Fibroblast of lung (primary cell): ENCODE results near the gene FYN. TPM values are rescaled to one million over a fixed set of nuclear protein-coding genes. Genes with fewer than 3 reads are reported as not detected.

Experiments used
- DNase-seq, 2 donors: peaks; one replicate each; pipeline versions ENCODE4 v3.0.0 to v3.0.0-alpha.2; 2010; ENCODE audit warnings: low read depth in 2 of 2
- H2AFZ ChIP-seq: 2 replicates; pipeline ENCODE4 v1.5.1; 2012; ENCODE audit warnings: low read length, control low read depth, inconsistent platforms
- H3K27ac ChIP-seq: 2 replicates; pipeline ENCODE4 v1.5.1; 2011; ENCODE audit warnings: low read length, control low read depth; ENCODE audit not compliant: insufficient read depth
- H3K27me3 ChIP-seq: 2 replicates; pipeline ENCODE4 v1.5.1; 2011; ENCODE audit warnings: mild to moderate bottlenecking, low read length; ENCODE audit not compliant: control insufficient read depth, insufficient read depth
- H3K36me3 ChIP-seq: 2 replicates; pipeline ENCODE4 v1.5.1; 2011; ENCODE audit warnings: low read length; ENCODE audit not compliant: control insufficient read depth, insufficient read depth
- H3K4me1 ChIP-seq: 2 replicates; pipeline ENCODE4 v1.5.1; 2011; ENCODE audit warnings: low read length; ENCODE audit not compliant: control insufficient read depth, insufficient read depth; ENCODE audit errors: extremely low read depth
- H3K4me2 ChIP-seq: 2 replicates; pipeline ENCODE4 v1.5.1; 2011; ENCODE audit warnings: low read length, control low read depth; ENCODE audit not compliant: insufficient read depth; ENCODE audit errors: extremely low read depth
- H3K4me3 ChIP-seq, 4 experiments: fragments of 200-600 bp in 1 of 4; sonication (generic) in 1 of 4; replicated peaks in 1 of 4; 2 replicates each; pipeline ENCODE4 v1.5.1; 2011 to 2016; ENCODE audit warnings: low read length in 4 of 4, low read depth in 3 of 4, mild to moderate bottlenecking in 3 of 4, control low read depth in 2 of 4, inconsistent platforms in 1 of 4, mixed read lengths in 1 of 4; ENCODE audit not compliant: insufficient read depth in 1 of 4; ENCODE audit errors: control extremely low read depth in 1 of 4
- H3K79me2 ChIP-seq: 2 replicates; pipeline ENCODE4 v1.5.1; 2012; ENCODE audit warnings: mild to moderate bottlenecking, low read length, inconsistent platforms; ENCODE audit not compliant: control insufficient read depth, insufficient read depth
- H3K9ac ChIP-seq: 2 replicates; pipeline ENCODE4 v1.5.1; 2011; ENCODE audit warnings: mild to moderate bottlenecking, low read length, control low read depth; ENCODE audit not compliant: insufficient read depth
- H3K9me3 ChIP-seq: 2 replicates; pipeline ENCODE4 v1.5.1; 2012; ENCODE audit warnings: low read depth, low read length; ENCODE audit not compliant: control insufficient read depth, insufficient read depth
- H4K20me1 ChIP-seq: 2 replicates; pipeline ENCODE4 v1.5.1; 2011; ENCODE audit warnings: low read length; ENCODE audit not compliant: control insufficient read depth, insufficient read depth; ENCODE audit errors: extremely low read depth
- EZH2 ChIP-seq: IDR thresholded peaks from 2 replicates; pipeline ENCODE4 v1.5.1; 2012; ENCODE audit warnings: low read length, control low read depth, mild to moderate bottlenecking; ENCODE audit errors: missing control alignments
- polyA plus RNA-seq, 2 donors: library from polyadenylated mRNA; depleted of rRNA in 1 of 2; stranded (reverse) in 1 of 2; unstranded in 1 of 2; fragments of >200 nt; gene quantifications; 2 replicates each; pipeline ENCODE4 v1.2.1, GENCODE V29; 2011 to 2012; ENCODE audit warnings: missing spikeins in 1 of 2
- total RNA-seq: library from RNA; depleted of rRNA; stranded (reverse); fragments of >200 nt; gene quantifications from 2 replicates; pipeline ENCODE4 v1.2.1, GENCODE V29; 2014
- TF ChIP-seq, protein P1 (sequence below), 2 donors: IDR thresholded peaks in 1 of 2; conservative IDR thresholded peaks in 1 of 2; 1 replicate in 1 of 2; 2 replicates in 1 of 2; pipeline ENCODE4 v1.5.1; 2011 to 2012; ENCODE audit warnings: low read length in 2 of 2, control low read depth in 1 of 2, inconsistent platforms in 1 of 2, low read depth in 1 of 2, mild to moderate bottlenecking in 1 of 2

Gene FYN
- total and polyA plus RNA-seq, 2 donors (not counting 1 experiment from before 2014, with no cell fraction given) = 64.7 TPM

DNA sequence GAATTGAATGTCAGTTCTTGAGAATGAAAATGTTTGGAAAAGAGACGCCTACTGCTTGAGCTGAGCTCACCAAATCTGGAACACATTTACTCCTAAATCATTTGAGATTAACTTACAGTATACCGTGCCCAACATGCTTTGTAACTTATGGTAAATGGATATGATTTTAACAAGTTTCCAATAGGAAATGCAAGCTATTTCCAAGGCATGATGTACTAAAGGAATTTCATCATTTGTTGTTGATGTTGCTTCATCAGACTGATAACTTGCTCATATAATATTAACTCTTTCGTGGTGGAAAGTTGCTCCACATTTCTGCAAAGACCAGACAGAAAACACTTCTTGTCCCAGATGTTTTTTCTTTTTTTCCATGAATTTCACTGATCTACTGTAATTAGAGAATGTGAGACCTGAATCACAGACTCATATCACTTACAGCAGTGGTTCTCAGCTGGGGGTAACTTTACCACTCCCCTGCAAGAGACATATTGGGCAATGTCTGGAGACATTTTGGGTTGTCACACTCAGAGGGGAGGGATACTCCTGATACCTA lies 151.0 kb downstream of the FYN start:
- Histone ChIP-seq H3K9ac (no peak overlapping the region), H2AFZ (no peak overlapping the region)

DNA sequence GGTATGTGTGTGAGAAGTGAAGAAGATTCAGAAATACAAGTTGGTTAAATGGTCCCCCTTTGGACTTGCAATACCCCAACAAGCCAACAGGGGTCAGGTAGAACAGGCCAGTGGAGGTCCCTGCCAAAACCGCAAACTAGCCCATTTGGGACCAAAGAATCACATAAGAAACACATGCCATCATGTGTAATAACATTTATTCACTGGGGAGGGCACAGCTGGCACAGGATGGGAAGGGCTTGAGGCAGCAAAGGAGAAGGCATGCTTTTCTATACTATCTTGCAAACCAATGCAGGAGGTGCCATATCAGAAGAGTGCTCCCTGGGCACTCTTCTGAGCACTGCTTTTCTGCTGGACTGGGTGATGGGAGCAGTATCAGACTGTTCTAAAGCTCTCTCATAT lies 151.5 kb downstream of the FYN start:
- H3K9me3 ChIP-seq = no peaks in the 10 kb centered on the region
- H3K4me2 ChIP-seq = no peak overlapping the region
- no peaks in the 10 kb centered on the region for H3K79me2 ChIP-seq
- no peak for TF ChIP-seq EZH2
- TF ChIP-seq, protein P1, sequence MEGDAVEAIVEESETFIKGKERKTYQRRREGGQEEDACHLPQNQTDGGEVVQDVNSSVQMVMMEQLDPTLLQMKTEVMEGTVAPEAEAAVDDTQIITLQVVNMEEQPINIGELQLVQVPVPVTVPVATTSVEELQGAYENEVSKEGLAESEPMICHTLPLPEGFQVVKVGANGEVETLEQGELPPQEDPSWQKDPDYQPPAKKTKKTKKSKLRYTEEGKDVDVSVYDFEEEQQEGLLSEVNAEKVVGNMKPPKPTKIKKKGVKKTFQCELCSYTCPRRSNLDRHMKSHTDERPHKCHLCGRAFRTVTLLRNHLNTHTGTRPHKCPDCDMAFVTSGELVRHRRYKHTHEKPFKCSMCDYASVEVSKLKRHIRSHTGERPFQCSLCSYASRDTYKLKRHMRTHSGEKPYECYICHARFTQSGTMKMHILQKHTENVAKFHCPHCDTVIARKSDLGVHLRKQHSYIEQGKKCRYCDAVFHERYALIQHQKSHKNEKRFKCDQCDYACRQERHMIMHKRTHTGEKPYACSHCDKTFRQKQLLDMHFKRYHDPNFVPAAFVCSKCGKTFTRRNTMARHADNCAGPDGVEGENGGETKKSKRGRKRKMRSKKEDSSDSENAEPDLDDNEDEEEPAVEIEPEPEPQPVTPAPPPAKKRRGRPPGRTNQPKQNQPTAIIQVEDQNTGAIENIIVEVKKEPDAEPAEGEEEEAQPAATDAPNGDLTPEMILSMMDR (conservative IDR thresholded peaks at IDR 0.05 in 1 of 2, IDR thresholded peaks at IDR 0.05 in 1 of 2; ENCODE audit: low read depth in 1 of 2, low read length in 2 of 2) = peak; percentile 76 to 81
- H3K9ac ChIP-seq = no peak overlapping the region
- H3K4me1 ChIP-seq = peaks cover 6% of the 10 kb centered on the region
- no peak overlapping the region for H3K4me3 ChIP-seq
- no peaks in the 10 kb centered on the region for H3K36me3 ChIP-seq
- H4K20me1 ChIP-seq = no peaks in the 10 kb centered on the region
- H2AFZ ChIP-seq = no peak overlapping the region
- H3K27me3 ChIP-seq = no peaks in the 10 kb centered on the region
- no peak overlapping the region for H3K27ac ChIP-seq
- peak in 1 of 2 donors; percentile 73 for DNase-seq

More for the DNA sequence above, 151.0 kb downstream of the FYN start:
- peak; percentile 42 to 92 for DNase-seq
- TF ChIP-seq EZH2 = no peak
- TF ChIP-seq, protein P1 (conservative IDR thresholded peaks at IDR 0.05 in 1 of 2, IDR thresholded peaks at IDR 0.05 in 1 of 2; ENCODE audit: low read depth in 1 of 2, low read length in 2 of 2) = no peak
- Histone ChIP-seq H3K27ac (no peak overlapping the region), H3K36me3 (no peaks in the 10 kb centered on the region), H3K4me1 (peaks cover 6% of the 10 kb centered on the region), H3K4me2 (no peak overlapping the region), H4K20me1 (no peaks in the 10 kb centered on the region), H3K27me3 (no peaks in the 10 kb centered on the region), H3K4me3 (no peak overlapping the region), H3K9me3 (no peaks in the 10 kb centered on the region), H3K79me2 (no peaks in the 10 kb centered on the region)

DNA sequence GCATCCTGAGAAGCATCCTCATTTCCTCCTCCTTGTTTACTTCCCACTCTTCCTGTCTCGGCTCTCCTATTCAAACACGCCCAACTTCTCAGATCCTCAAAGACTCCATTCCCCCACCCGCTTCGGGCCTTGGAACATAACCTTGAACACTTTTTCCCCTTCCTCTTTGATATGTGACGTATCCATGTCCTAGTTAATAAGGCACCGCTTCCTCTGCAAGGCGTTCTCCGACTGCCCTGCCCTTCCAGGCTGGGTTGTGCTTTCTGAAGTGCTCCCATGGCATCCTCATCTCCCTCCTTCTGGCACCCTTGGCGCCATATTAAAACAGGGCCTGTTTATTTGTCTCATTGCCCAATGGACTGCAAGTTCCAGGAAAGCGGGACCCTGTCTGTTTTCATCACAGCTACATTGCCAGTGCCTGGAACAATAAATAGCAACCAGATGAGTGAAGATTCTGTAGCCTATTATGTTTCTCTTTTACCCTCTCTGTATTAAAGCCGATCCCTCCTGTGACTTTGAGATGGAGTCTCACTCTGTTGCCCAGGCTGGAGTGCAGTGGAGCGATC lies 152.2 kb downstream of the FYN start:
- Histone ChIP-seq H3K4me2 (no peak overlapping the region), H4K20me1 (no peaks in the 10 kb centered on the region), H3K4me3 (no peak overlapping the region), H3K9me3 (no peaks in the 10 kb centered on the region), H3K36me3 (no peaks in the 10 kb centered on the region), H2AFZ (no peak overlapping the region), H3K27me3 (no peaks in the 10 kb centered on the region), H3K27ac (no peak overlapping the region), H3K4me1 (peaks cover 6% of the 10 kb centered on the region), H3K9ac (no peak overlapping the region), H3K79me2 (no peaks in the 10 kb centered on the region)
- TF ChIP-seq, protein P1 (conservative IDR thresholded peaks at IDR 0.05 in 1 of 2, IDR thresholded peaks at IDR 0.05 in 1 of 2; ENCODE audit: low read depth in 1 of 2, low read length in 2 of 2) = no peak
- TF ChIP-seq EZH2 = no peak
- DNase-seq = no peak
